Rectal smooth muscle tissue (tissue), 1 donor: ENCODE measurements around the gene KCNK17.

ENCODE experiments used
- H3K27ac ChIP-seq: one replicate; pipeline ENCODE4 v1.7.0; 2013; ENCODE audit warnings: low read depth, low read length, inconsistent platforms
- H3K27me3 ChIP-seq: one replicate; pipeline ENCODE4 v1.7.0; 2013; ENCODE audit warnings: low read length; ENCODE audit not compliant: control insufficient read depth, insufficient read depth
- H3K36me3 ChIP-seq: one replicate; pipeline ENCODE4 v1.7.0; 2013; ENCODE audit warnings: low read length; ENCODE audit not compliant: control insufficient read depth, insufficient read depth
- H3K4me1 ChIP-seq: one replicate; pipeline ENCODE4 v1.7.0; 2013; ENCODE audit warnings: low read length; ENCODE audit not compliant: control insufficient read depth, insufficient read depth
- H3K4me3 ChIP-seq: one replicate; pipeline ENCODE4 v1.7.0; 2013; ENCODE audit warnings: low read length
- H3K9ac ChIP-seq: one replicate; pipeline ENCODE4 v1.7.0; 2013; ENCODE audit warnings: low read length

KCNK17 gene

GRCh38 chr6:39249278-39249677 is 64.9 kb downstream of the KCNK17 start:
- Histone ChIP-seq H3K27ac (no peak overlapping the region), H3K36me3 (no peaks in the 10 kb centered on the region), H3K9ac (no peak overlapping the region), H3K4me1 (no peaks in the 10 kb centered on the region), H3K4me3 (no peak overlapping the region), H3K27me3 (no peaks in the 10 kb centered on the region)
